ENCODE measurements around the gene DUT. TPM values are rescaled to one million over a fixed set of nuclear protein-coding genes. Genes with fewer than 3 reads are reported as not detected.

The DUT gene
- total RNA-seq, 2 experiments from 2014 or later = 137 to 329 TPM

GRCh38 chr15:48309740-48310139 is 21.5 kb upstream of the DUT start:
- ChIA-PET CTCF (ENCODE audit: unreplicated experiment) (no interaction called here), POLR2A (interaction anchor here (0.7 to 1.5 kb wide), 3 partner anchors 15 to 616 kb away, joined by 3 to 4 read pairs (median 3); no protein-coding TSS in a partner anchor)
- no TSS peak for BruUV-seq (replicated peaks)
- no peaks in the 10 kb centered on the region for H3K9me2 ChIP-seq (ENCODE audit: insufficient read depth, low read length)
- H3K79me2 ChIP-seq (ENCODE audit: insufficient read depth, low read depth, low read length) = no peaks in the 10 kb centered on the region
- H4K20me1 ChIP-seq (ENCODE audit: insufficient read depth, low read length) = no peaks in the 10 kb centered on the region
- H3K4me1 ChIP-seq (ENCODE audit: insufficient read depth, low read length, poor library complexity, severe bottlenecking) = no peaks in the 10 kb centered on the region
- no peak overlapping the region for H3K27ac ChIP-seq (ENCODE audit: low read depth, low read length, poor library complexity, severe bottlenecking)
- H3K4me2 ChIP-seq (ENCODE audit: low read length) = no peak overlapping the region
- H2AFZ ChIP-seq (ENCODE audit: low read length) = no peak overlapping the region
- H3K4me3 ChIP-seq (ENCODE audit: low read depth, low read length, poor library complexity, severe bottlenecking) = no peak overlapping the region
- H3K9me3 ChIP-seq (ENCODE audit: low read length) = no peaks in the 10 kb centered on the region
- intact Hi-C loops (cut with micrococcal nuclease; ENCODE audit: unreplicated experiment) = no loop called here
- DNase-seq (ENCODE audit: low spot score) = no peak
- TF ChIP-seq, protein P1, sequence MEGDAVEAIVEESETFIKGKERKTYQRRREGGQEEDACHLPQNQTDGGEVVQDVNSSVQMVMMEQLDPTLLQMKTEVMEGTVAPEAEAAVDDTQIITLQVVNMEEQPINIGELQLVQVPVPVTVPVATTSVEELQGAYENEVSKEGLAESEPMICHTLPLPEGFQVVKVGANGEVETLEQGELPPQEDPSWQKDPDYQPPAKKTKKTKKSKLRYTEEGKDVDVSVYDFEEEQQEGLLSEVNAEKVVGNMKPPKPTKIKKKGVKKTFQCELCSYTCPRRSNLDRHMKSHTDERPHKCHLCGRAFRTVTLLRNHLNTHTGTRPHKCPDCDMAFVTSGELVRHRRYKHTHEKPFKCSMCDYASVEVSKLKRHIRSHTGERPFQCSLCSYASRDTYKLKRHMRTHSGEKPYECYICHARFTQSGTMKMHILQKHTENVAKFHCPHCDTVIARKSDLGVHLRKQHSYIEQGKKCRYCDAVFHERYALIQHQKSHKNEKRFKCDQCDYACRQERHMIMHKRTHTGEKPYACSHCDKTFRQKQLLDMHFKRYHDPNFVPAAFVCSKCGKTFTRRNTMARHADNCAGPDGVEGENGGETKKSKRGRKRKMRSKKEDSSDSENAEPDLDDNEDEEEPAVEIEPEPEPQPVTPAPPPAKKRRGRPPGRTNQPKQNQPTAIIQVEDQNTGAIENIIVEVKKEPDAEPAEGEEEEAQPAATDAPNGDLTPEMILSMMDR (conservative IDR thresholded peaks at IDR 0.05; ENCODE audit: low read length) = no peak
- no peak for TF ChIP-seq EZH2phosphoT487 (IDR thresholded peaks at IDR 0.05; ENCODE audit: borderline replicate concordance, low read depth, low read length)
- no peaks in the 10 kb centered on the region for H3K36me3 ChIP-seq (ENCODE audit: insufficient read depth, low read length)

DNA sequence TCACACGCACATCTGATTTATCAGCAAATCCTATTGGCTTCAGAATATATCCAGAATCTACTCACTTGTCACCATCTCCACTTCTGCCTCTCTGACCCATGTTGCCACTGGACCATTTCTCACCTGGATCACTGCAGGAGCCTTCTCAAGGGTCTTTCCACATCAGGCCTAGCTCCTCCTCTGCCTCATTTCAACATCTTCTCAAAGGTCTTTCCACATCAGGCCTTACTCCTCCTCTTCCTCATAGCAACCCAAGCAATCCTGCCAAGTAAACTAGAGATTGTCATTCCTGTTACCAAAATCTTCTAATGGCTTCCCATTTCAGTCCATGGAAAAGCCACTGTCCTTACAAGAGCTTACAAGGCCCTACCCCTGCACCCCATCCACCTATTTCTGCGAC is 18.0 kb upstream of the DUT start:
- Histone ChIP-seq H3K4me1 (ENCODE audit: insufficient read depth, low read length, poor library complexity, severe bottlenecking) (no peaks in the 10 kb centered on the region), H2AFZ (ENCODE audit: low read length) (no peak overlapping the region), H3K4me3 (ENCODE audit: low read depth, low read length, poor library complexity, severe bottlenecking) (no peak overlapping the region), H3K4me2 (ENCODE audit: low read length) (no peak overlapping the region), H3K79me2 (ENCODE audit: insufficient read depth, low read depth, low read length) (no peaks in the 10 kb centered on the region), H3K27ac (ENCODE audit: low read depth, low read length, poor library complexity, severe bottlenecking) (no peak overlapping the region), H4K20me1 (ENCODE audit: insufficient read depth, low read length) (no peaks in the 10 kb centered on the region), H3K9me2 (ENCODE audit: insufficient read depth, low read length) (no peaks in the 10 kb centered on the region), H3K9me3 (ENCODE audit: low read length) (no peaks in the 10 kb centered on the region), H3K36me3 (ENCODE audit: insufficient read depth, low read length) (no peaks in the 10 kb centered on the region)
- TF ChIP-seq, protein P1 (conservative IDR thresholded peaks at IDR 0.05; ENCODE audit: low read length) = no peak
- no peak for TF ChIP-seq EZH2phosphoT487 (IDR thresholded peaks at IDR 0.05; ENCODE audit: borderline replicate concordance, low read depth, low read length)
- BruUV-seq (replicated peaks) = no TSS peak
- intact Hi-C loops (cut with micrococcal nuclease; ENCODE audit: unreplicated experiment) = no loop called here
- CTCF ChIA-PET (ENCODE audit: unreplicated experiment) = no interaction called here
- no peak for DNase-seq (ENCODE audit: low spot score)
- POLR2A ChIA-PET = no interaction called here

- TF ChIP-seq, protein P1 (conservative IDR thresholded peaks at IDR 0.05; ENCODE audit: low read length) = no peak
- TF ChIP-seq EZH2phosphoT487 (IDR thresholded peaks at IDR 0.05; ENCODE audit: borderline replicate concordance, low read depth, low read length) = no peak
- intact Hi-C loops (cut with micrococcal nuclease; ENCODE audit: unreplicated experiment) = no loop called here
Observed at GRCh38 chr15:48315041-48315440, 16.2 kb upstream of the DUT start.

More at GRCh38 chr15:48315041-48315440, 16.2 kb upstream of the DUT start:
- no peaks in the 10 kb centered on the region for H3K79me2 ChIP-seq (ENCODE audit: insufficient read depth, low read depth, low read length)
- no peak overlapping the region for H3K4me2 ChIP-seq (ENCODE audit: low read length)
- POLR2A ChIA-PET = no interaction called here
- H3K4me1 ChIP-seq (ENCODE audit: insufficient read depth, low read length, poor library complexity, severe bottlenecking) = no peaks in the 10 kb centered on the region
- DNase-seq (ENCODE audit: low spot score) = no peak
- no TSS peak for BruUV-seq (replicated peaks)
- no peaks in the 10 kb centered on the region for H3K9me3 ChIP-seq (ENCODE audit: low read length)
- CTCF ChIA-PET (ENCODE audit: unreplicated experiment) = no interaction called here
- H3K36me3 ChIP-seq (ENCODE audit: insufficient read depth, low read length) = no peaks in the 10 kb centered on the region
- no peak overlapping the region for H3K27ac ChIP-seq (ENCODE audit: low read depth, low read length, poor library complexity, severe bottlenecking)
- no peak overlapping the region for H2AFZ ChIP-seq (ENCODE audit: low read length)
- no peaks in the 10 kb centered on the region for H4K20me1 ChIP-seq (ENCODE audit: insufficient read depth, low read length)
- H3K9me2 ChIP-seq (ENCODE audit: insufficient read depth, low read length) = no peaks in the 10 kb centered on the region
- H3K4me3 ChIP-seq (ENCODE audit: low read depth, low read length, poor library complexity, severe bottlenecking) = no peak overlapping the region
